A549 (cell line): Measurements from ENCODE around the gene PIK3R6.

Experiments used
- EP300 ChIP-seq, 2 experiments: fragments of >200 bp; sonication (Bioruptor Twin); formaldehyde crosslinking; IDR thresholded peaks; 2 replicates in 1 of 2; 3 replicates in 1 of 2; pipeline ENCODE4 v1.6.1; 2016 to 2017
- ESRRA ChIP-seq: fragments of 150-350 bp; IDR thresholded peaks from 2 replicates; pipeline ENCODE4 v1.6.1; 2014; ENCODE audit warnings: mild to moderate bottlenecking, low read length, borderline replicate concordance
- MAZ ChIP-seq: fragments of 150-350 bp; IDR thresholded peaks from 2 replicates; pipeline ENCODE4 v1.6.1; 2014; ENCODE audit warnings: antibody characterized with exemption, low read depth, low read length, borderline replicate concordance
- MYC ChIP-seq: IDR thresholded peaks from 2 replicates; pipeline ENCODE4 v1.6.1; 2012; ENCODE audit warnings: mild to moderate bottlenecking, inconsistent platforms, low read length, improper control_type of control experiment, borderline replicate concordance
- POLR2A ChIP-seq: IDR thresholded peaks from 2 replicates; pipeline ENCODE4 v1.6.1; 2012; ENCODE audit warnings: mild to moderate bottlenecking, low read length
- POLR2AphosphoS2 ChIP-seq: conservative IDR thresholded peaks from 2 replicates; pipeline ENCODE4 v1.6.1; 2012; ENCODE audit warnings: low read length, improper control_type of control experiment, inconsistent platforms
- RAD21 ChIP-seq, 2 experiments: fragments of >200 bp in 1 of 2; sonication (Bioruptor Twin) in 1 of 2; formaldehyde crosslinking in 1 of 2; IDR thresholded peaks in 1 of 2; conservative IDR thresholded peaks in 1 of 2; 2 replicates in 1 of 2; 3 replicates in 1 of 2; pipeline ENCODE4 v1.6.1; 2012 to 2018; ENCODE audit warnings: inconsistent platforms in 1 of 2
- RCOR1 ChIP-seq: fragments of 150-350 bp; IDR thresholded peaks from 2 replicates; pipeline ENCODE4 v1.6.1; 2014; ENCODE audit warnings: antibody characterized with exemption, low read length, low read depth
- TP53 ChIP-seq: fragments of 250-450 bp; sonication (Bioruptor Pico); IDR thresholded peaks from 2 replicates; pipeline ENCODE4 v1.5.0; 2021; ENCODE audit warnings: mild to moderate bottlenecking, moderate library complexity
- TF ChIP-seq, protein P1 (sequence below): fragments of >200 bp; sonication (Bioruptor Twin); formaldehyde crosslinking; IDR thresholded peaks from 3 replicates; pipeline ENCODE4 v1.5.1; 2016
- TF ChIP-seq, protein P2 (sequence below): IDR thresholded peaks from 2 replicates; pipeline ENCODE4 v1.6.1; 2012

DNA sequence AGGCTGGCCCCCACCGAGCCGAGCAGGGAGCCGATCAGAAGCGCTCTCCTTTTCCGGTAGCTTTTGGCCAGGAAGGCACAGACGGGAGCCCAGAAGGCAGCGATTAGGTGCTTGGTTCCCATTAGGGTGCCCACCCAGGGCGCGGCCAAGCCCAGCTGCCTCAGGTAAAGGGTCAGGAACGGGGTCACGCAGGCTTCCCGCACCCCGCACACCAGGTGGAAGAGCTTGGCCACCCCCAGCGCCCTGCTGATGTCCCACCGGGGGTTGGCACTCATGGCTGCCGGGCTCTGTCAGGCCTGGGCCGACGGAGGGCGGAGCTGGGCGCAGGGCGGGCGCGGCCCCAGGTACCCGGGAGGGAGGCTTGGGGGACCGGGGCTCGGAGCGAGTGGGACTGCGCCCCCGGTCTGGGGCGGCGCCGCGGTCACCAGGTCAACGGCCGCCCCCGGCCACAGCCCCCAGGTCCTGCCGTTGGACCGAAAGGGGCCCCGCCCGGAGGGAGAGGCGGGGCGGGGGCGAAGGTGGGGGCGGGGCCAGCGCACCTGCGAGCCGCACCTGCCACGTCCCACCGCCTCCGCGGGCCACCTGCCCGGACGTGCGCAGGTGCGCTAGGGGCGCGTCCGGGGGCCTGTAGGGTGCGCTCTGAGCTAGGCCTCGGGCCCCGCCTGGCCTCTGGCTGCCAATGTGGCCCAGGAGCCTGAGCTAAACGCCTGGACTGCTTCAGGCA is 68.5 kb downstream of the PIK3R6 start, which contains the start of gene MFSD6L:
- TF ChIP-seq, protein P1, sequence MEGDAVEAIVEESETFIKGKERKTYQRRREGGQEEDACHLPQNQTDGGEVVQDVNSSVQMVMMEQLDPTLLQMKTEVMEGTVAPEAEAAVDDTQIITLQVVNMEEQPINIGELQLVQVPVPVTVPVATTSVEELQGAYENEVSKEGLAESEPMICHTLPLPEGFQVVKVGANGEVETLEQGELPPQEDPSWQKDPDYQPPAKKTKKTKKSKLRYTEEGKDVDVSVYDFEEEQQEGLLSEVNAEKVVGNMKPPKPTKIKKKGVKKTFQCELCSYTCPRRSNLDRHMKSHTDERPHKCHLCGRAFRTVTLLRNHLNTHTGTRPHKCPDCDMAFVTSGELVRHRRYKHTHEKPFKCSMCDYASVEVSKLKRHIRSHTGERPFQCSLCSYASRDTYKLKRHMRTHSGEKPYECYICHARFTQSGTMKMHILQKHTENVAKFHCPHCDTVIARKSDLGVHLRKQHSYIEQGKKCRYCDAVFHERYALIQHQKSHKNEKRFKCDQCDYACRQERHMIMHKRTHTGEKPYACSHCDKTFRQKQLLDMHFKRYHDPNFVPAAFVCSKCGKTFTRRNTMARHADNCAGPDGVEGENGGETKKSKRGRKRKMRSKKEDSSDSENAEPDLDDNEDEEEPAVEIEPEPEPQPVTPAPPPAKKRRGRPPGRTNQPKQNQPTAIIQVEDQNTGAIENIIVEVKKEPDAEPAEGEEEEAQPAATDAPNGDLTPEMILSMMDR, result no peak
- TF ChIP-seq RCOR1 (no peak), POLR2AphosphoS2 (no peak), RAD21 (conservative IDR thresholded peaks at IDR 0.05 in 1 of 2, IDR thresholded peaks at IDR 0.05 in 1 of 2) (no peak), EP300 (IDR thresholded peaks at IDR 0.05) (no peak), POLR2A (no peak), ESRRA (no peak), MAZ (no peak), MYC (no peak), TP53 (CRISPR knock-in tag) (no peak)
- TF ChIP-seq, protein P2, sequence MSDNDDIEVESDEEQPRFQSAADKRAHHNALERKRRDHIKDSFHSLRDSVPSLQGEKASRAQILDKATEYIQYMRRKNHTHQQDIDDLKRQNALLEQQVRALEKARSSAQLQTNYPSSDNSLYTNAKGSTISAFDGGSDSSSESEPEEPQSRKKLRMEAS, result no peak
